Measurements from ENCODE around the gene PYGB.
"Not testable (repeated sequence)": the region's sequence is repeated elsewhere in the genome, so short reads cannot be mapped to it uniquely, and the experiment has no call there.

PYGB gene

GRCh38 chr20:25249198-25249931 is 1.5 kb downstream of the PYGB start:
- no peak for DNase-seq

- no peak for DNase-seq
Observed at GRCh38 chr20:25250508-25250907, 2.6 kb downstream of the PYGB start.

GRCh38 chr20:25251019-25251418 is 3.1 kb downstream of the PYGB start:
- no peak for DNase-seq

- no peak for DNase-seq
Observed at GRCh38 chr20:25251558-25251957, 3.7 kb downstream of the PYGB start.

GRCh38 chr20:25252230-25252651 is 4.4 kb downstream of the PYGB start:
- DNase-seq = no peak

GRCh38 chr20:25252686-25253421 is 5.0 kb downstream of the PYGB start:
- DNase-seq = no peak

- no peak for DNase-seq
Observed at GRCh38 chr20:25253606-25254275, 5.9 kb downstream of the PYGB start.

GRCh38 chr20:25254571-25254970 is 6.7 kb downstream of the PYGB start:
- DNase-seq = no peak

- DNase-seq = no peak
Observed at GRCh38 chr20:25254986-25255680, 7.2 kb downstream of the PYGB start.

- no peak for DNase-seq
Observed at GRCh38 chr20:25256226-25256859, 8.5 kb downstream of the PYGB start.

- DNase-seq = no peak
Observed at GRCh38 chr20:25257130-25257529, 9.2 kb downstream of the PYGB start.

GRCh38 chr20:25257756-25258475 is 10.0 kb downstream of the PYGB start:
- no peak for DNase-seq

- no peak for DNase-seq
Observed at GRCh38 chr20:25258476-25258805, 10.6 kb downstream of the PYGB start.

GRCh38 chr20:25258828-25259227 is 10.9 kb downstream of the PYGB start:
- DNase-seq = no peak

- DNase-seq = no peak
Observed at GRCh38 chr20:25259358-25259757, 11.5 kb downstream of the PYGB start.

GRCh38 chr20:25259788-25260254 is 11.9 kb downstream of the PYGB start:
- DNase-seq = no peak

- not testable (repeated sequence) for DNase-seq
Observed at GRCh38 chr20:25260770-25261437, 13.0 kb downstream of the PYGB start.

- DNase-seq = no peak
Observed at GRCh38 chr20:25269057-25269832, 21.4 kb downstream of the PYGB start.

- DNase-seq = no peak
Observed at GRCh38 chr20:25269833-25270170, 21.9 kb downstream of the PYGB start.

- no peak for DNase-seq
Observed at GRCh38 chr20:25270829-25271251, 23.0 kb downstream of the PYGB start.

Measured in amniotic stem cell (primary cell).